Measurements from ENCODE around the gene LRRC3. TPM values are rescaled to one million over a fixed set of nuclear protein-coding genes. Genes with fewer than 3 reads are reported as not detected.

The LRRC3 gene
- total RNA-seq, 2 experiments from 2014 or later: not detected

GRCh38 chr21:44466996-44467858 is 11.9 kb downstream of the LRRC3 start:
- Histone ChIP-seq H4K20me1 (ENCODE audit: insufficient read depth, low read length) (no peaks in the 10 kb centered on the region), H3K4me2 (ENCODE audit: low read length) (no peak overlapping the region), H3K27ac (ENCODE audit: low read depth, low read length, poor library complexity, severe bottlenecking) (no peak overlapping the region), H3K79me2 (ENCODE audit: insufficient read depth, low read depth, low read length) (no peaks in the 10 kb centered on the region), H3K4me1 (ENCODE audit: insufficient read depth, low read length, poor library complexity, severe bottlenecking) (no peaks in the 10 kb centered on the region), H3K9me3 (ENCODE audit: low read length) (no peaks in the 10 kb centered on the region), H3K36me3 (ENCODE audit: insufficient read depth, low read length) (no peaks in the 10 kb centered on the region), H3K4me3 (ENCODE audit: low read depth, low read length, poor library complexity, severe bottlenecking) (no peak overlapping the region), H2AFZ (ENCODE audit: low read length) (no peak overlapping the region), H3K9me2 (ENCODE audit: insufficient read depth, low read length) (no peaks in the 10 kb centered on the region)
- ChIA-PET POLR2A (no interaction called here), CTCF (ENCODE audit: unreplicated experiment) (no interaction called here)
- DNase-seq (ENCODE audit: low spot score): no peak
- no TSS peak for BruUV-seq (replicated peaks)
- TF ChIP-seq EZH2phosphoT487 (IDR thresholded peaks at IDR 0.05; ENCODE audit: borderline replicate concordance, low read depth, low read length) (no peak), CTCF (conservative IDR thresholded peaks at IDR 0.05; ENCODE audit: low read length) (no peak)
- intact Hi-C loops (cut with micrococcal nuclease; ENCODE audit: unreplicated experiment): no loop called here

- Histone ChIP-seq H3K9me2 (ENCODE audit: insufficient read depth, low read length) (no peaks in the 10 kb centered on the region), H3K36me3 (ENCODE audit: insufficient read depth, low read length) (no peaks in the 10 kb centered on the region), H4K20me1 (ENCODE audit: insufficient read depth, low read length) (no peaks in the 10 kb centered on the region), H3K4me3 (ENCODE audit: low read depth, low read length, poor library complexity, severe bottlenecking) (no peak overlapping the region), H2AFZ (ENCODE audit: low read length) (no peak overlapping the region), H3K79me2 (ENCODE audit: insufficient read depth, low read depth, low read length) (no peaks in the 10 kb centered on the region), H3K4me2 (ENCODE audit: low read length) (no peak overlapping the region), H3K27ac (ENCODE audit: low read depth, low read length, poor library complexity, severe bottlenecking) (no peak overlapping the region), H3K9me3 (ENCODE audit: low read length) (no peaks in the 10 kb centered on the region), H3K4me1 (ENCODE audit: insufficient read depth, low read length, poor library complexity, severe bottlenecking) (no peaks in the 10 kb centered on the region)
- CTCF ChIA-PET (ENCODE audit: unreplicated experiment): no interaction called here
- BruUV-seq (replicated peaks): no TSS peak
- DNase-seq (ENCODE audit: low spot score): no peak
- TF ChIP-seq EZH2phosphoT487 (IDR thresholded peaks at IDR 0.05; ENCODE audit: borderline replicate concordance, low read depth, low read length): no peak
- no peak for TF ChIP-seq CTCF (conservative IDR thresholded peaks at IDR 0.05; ENCODE audit: low read length)
- POLR2A ChIA-PET: no interaction called here
- intact Hi-C loops (cut with micrococcal nuclease; ENCODE audit: unreplicated experiment): no loop called here
Measured at GRCh38 chr21:44467859-44468195, 12.5 kb downstream of the LRRC3 start.

GRCh38 chr21:44471341-44471740 is 16.0 kb downstream of the LRRC3 start:
- no peaks in the 10 kb centered on the region for H3K9me3 ChIP-seq (ENCODE audit: low read length)
- no peak overlapping the region for H3K27ac ChIP-seq (ENCODE audit: low read depth, low read length, poor library complexity, severe bottlenecking)
- ChIA-PET POLR2A (interaction anchor here (0.7 kb wide), 1 partner anchor 33 kb away, joined by 4 read pairs; no protein-coding TSS in a partner anchor), CTCF (ENCODE audit: unreplicated experiment) (no interaction called here)
- no peak for DNase-seq (ENCODE audit: low spot score)
- TF ChIP-seq CTCF (conservative IDR thresholded peaks at IDR 0.05; ENCODE audit: low read length) (no peak), EZH2phosphoT487 (IDR thresholded peaks at IDR 0.05; ENCODE audit: borderline replicate concordance, low read depth, low read length) (no peak)
- no peaks in the 10 kb centered on the region for H3K4me1 ChIP-seq (ENCODE audit: insufficient read depth, low read length, poor library complexity, severe bottlenecking)
- no TSS peak for BruUV-seq (replicated peaks)
- H3K9me2 ChIP-seq (ENCODE audit: insufficient read depth, low read length): no peaks in the 10 kb centered on the region
- no peaks in the 10 kb centered on the region for H4K20me1 ChIP-seq (ENCODE audit: insufficient read depth, low read length)
- no peak overlapping the region for H3K4me3 ChIP-seq (ENCODE audit: low read depth, low read length, poor library complexity, severe bottlenecking)
- H3K79me2 ChIP-seq (ENCODE audit: insufficient read depth, low read depth, low read length): no peaks in the 10 kb centered on the region
- intact Hi-C loops (cut with micrococcal nuclease; ENCODE audit: unreplicated experiment): no loop called here
- no peak overlapping the region for H2AFZ ChIP-seq (ENCODE audit: low read length)
- no peaks in the 10 kb centered on the region for H3K36me3 ChIP-seq (ENCODE audit: insufficient read depth, low read length)
- H3K4me2 ChIP-seq (ENCODE audit: low read length): no peak overlapping the region
